Right forelimb (tissue), 1 donor: ENCODE results near the gene RAMP2.
"Not testable (repeated sequence)": the region's sequence is repeated elsewhere in the genome, so short reads cannot be mapped to it uniquely, and the experiment has no call there.

Source experiments
- DNase-seq: peaks from one replicate; pipeline ENCODE4 v3.0.0-alpha.2; 2018

The RAMP2 gene, protein sequence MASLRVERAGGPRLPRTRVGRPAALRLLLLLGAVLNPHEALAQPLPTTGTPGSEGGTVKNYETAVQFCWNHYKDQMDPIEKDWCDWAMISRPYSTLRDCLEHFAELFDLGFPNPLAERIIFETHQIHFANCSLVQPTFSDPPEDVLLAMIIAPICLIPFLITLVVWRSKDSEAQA

DNA sequence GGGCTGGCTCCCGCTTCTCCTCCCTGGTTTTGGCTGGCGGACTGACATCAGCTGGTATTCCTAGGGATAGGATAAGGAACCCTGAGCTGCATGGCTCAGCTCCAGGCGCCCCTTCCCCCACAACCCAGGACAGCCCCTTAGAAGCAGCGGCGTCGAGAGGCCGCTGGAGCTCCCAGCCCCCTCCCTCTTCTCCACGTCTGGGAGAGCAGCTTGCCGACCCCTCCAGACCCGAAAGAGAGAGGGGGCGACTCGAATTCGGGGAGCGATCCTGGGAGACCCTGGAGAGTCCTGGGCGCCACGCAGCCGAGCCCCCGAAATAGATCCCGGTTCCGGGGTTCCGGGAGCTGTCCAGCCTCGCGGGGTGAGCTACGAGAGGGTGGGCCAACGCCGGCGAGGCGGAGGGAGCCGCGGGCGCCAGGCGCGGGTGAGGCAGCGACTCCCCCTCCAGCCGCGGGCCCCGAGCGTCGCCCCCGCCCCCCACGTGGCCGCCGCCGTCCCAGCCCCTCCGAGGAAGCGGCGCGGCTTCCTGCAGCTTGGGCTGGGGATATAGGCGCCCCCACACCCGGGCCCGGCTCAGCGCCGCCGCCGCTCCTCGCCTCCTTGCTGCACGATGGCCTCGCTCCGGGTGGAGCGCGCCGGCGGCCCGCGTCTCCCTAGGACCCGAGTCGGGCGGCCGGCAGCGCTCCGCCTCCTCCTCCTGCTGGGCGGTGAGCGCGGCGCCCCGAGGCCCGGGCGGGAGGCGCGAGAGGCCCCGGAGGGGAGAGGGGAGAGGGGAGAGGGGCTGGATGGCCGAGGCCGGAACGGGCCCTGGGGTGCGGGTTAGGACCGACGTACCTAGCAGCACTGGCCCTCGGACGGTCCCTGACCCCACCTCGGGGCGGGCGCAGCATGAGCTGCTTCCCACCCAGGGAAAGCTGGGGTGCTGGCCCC is at the start of gene RAMP2:
TSS of gene RAMP2 (plus strand) at position 576 of the 930 bp plus-strand sequence. CDS start at position 611, 35 bp downstream.
- DNase-seq = peak; percentile 78

DNA sequence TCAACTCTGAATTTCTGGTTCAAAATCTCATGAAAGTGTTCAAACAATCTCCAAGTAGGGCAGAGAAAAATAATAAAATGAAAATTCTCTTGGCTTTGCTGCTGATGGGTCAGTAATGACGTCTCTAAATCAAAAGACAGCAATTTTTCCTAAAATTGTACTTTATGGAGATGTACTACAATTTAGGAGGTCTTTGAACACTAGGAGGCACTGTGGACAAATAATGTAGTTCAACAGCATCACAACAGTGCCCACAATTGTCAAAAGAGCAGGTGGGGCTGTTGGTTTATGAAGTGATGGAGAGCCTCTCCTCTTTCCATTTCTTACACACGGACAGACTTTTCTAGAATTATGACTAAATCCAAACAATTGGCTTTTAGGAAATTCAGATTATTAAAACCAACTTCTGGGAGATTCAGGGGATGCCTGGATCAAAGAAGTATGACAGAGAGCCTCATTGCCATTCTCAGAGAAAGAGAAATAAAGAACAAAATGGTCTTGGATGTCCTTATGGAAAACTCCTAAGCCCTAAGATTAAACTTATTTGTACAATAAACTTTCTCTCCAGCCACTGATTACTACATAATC is 39.9 kb upstream of the RAMP2 start:
- no peak for DNase-seq

DNA sequence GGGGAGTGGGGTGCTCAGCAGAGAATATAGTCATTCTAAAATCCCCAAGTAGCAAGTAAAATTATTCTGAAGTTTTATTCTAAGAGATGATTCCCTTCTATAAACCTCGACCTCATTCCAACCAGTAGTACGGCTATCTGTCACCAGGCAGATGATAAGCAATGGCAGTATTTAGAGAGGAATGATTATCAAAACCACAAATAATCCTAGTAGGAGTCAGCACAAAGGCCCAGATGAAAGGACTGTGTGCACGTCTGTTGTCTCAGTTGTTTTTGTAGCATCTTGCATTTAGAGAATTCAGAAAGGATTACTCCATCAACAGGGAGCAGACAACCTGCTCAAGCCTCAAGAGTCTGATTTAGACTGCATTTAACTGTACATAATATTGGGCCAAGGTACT is 37.4 kb upstream of the RAMP2 start:
- DNase-seq = no peak

DNA sequence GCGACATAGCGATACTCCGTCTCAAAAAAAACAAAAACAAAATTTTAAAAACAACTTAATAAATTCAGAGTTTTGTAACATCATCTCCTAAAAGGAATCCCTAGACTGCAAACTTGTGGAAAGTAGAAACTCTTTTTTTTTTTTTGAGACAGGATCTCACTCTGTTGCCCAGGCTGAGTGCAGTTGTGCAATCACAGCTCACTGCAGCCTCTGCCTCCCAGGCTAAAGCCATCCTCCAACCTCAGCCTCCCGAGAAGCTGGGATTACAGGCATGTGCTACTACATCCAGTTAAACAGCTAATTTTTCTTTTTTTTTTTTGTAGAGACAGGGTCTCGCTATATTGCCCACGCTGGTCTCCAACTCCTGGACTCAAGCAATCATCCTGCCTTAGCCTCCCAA is 35.9 kb upstream of the RAMP2 start:
- DNase-seq = no peak

DNA sequence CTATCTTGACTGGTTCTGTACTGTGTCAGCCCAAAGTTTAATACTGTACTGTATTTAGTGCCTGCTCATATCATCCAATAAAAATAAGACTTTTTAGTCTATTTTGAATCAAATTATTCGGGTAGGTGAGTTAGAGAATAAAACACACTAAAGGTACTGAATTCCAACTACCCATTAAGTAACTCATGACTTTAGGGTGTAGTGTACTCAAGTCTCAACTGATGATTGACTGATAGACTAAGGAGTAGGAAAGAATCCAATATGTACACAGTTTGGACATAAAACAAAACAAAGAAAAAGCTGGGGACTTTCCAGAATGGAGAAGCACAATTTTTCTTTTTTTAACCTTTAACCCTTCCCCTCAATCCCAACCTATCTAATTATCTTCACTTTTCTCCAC is 20.3 kb upstream of the RAMP2 start:
- DNase-seq = no peak

DNA sequence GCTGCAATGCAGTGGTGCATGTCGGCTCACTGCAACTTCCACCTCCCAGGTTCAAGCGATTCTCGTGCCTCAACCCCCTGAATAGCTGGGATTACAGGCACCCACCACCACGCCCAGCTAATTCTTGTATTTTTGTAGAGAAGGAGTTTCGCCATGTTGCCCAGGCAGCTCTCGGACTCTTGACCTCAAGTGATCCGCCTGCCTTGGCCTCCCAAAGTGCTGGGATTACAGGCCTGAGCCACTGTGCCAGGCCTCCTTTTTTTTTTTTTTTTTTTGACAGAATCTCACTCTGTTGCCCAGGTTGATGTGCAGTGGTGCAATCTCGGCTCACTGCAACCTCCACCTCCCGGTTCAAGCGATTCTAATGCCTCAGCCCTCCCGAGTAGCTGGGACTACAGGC is 18.1 kb upstream of the RAMP2 start:
- DNase-seq = not testable (repeated sequence)

DNA sequence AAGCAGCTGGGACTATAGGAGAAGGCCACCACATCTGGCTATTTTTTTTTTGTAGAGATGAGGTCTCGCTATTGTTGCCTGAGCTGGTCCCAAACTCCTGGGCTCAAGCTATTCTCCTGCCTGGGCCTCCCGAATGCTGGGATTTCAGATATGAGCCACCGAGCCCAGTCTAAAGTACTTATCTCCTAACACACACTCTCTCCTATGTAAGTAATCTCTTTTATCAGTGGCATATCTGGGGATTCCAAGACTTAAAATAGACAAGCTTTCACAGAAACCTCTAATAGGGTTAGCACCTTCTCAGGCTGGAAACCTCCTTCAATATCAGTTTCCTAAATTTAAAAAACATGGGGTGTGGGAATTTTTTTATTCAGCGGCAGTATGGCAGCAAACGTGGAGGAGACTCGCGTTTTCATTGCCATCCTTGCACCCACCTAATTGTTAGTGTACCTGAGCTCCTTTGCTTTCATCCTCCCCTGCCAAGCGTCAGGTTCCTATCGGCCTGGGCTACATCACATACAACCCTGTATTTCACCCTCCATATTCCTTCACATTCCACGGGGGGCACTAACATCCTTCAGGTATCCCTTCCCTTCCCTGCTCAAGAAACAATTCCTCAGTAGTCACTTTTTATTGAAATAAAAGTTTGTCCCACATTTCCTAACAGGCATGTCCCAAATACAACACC is 17.3 kb upstream of the RAMP2 start:
- no peak for DNase-seq

DNA sequence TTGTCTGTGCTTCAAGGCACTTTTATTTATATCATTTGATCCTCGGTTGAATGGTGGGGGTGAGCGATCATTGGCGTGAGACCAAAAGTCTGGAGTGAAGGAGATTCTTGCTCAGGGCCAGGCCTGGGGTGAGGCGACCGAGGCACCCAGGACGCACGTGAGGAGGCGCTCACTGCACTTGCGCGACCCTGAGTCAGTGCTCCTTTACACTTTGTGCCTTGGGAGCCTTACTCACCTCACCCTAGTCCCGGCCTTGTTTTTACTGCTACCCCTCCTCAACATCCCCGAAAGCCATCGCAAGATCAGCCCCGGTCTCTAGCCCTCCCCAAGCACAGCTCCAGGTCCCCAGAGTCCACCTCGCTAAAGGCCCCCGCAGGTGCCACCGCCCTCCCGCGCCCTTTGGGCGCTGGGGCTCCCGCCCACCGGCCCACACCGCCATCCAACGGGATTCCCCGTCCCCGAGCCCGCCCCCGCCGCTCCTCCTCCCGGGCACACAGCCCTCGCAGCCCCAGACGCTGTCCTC is 16.7 kb upstream of the RAMP2 start:
- DNase-seq = no peak

DNA sequence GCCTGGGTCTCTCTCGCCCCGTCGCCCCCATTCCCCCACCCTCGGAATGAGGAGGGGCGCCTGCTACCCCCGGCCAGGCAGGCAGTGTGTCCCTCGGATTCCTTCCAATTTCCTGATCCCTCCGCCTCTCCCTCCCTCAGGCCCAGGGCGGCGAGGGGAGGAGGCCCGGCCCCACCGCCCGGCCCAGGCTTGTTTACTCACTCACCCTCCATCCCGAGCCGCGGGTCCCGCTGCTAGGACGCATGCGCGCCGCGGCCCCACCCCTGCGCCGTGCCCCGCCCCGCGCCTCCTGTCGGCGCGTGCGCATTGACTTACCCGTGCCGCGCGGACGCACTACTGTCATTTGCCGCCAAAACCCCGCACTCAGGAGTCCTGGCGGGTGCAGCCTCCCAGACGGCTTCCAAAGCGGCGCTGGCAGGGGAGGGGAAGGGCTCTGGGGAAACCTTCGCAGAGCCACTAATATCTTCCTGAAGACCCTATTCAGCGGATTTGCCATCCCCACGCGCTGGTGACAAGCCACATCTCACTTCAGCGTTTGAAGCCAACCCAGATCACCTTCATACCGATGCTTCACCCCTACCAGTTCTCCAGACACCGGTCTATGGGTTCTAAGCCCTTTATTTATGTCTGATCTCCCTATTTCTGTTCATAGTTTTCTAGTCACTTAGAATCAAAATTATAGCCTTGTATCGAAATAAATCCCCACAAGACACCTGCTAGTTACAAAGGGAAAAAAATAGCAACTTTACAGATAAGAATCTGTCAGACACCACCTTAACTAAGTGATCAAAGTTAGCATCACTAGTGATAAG is 16.0 kb upstream of the RAMP2 start, which contains the start of gene EZH1:
TSS of gene EZH1 (minus strand) at position 235 of the 812 bp plus-strand sequence. CDS start 16,099 bp downstream, outside the sequence.
- DNase-seq = peak; percentile 96

DNA sequence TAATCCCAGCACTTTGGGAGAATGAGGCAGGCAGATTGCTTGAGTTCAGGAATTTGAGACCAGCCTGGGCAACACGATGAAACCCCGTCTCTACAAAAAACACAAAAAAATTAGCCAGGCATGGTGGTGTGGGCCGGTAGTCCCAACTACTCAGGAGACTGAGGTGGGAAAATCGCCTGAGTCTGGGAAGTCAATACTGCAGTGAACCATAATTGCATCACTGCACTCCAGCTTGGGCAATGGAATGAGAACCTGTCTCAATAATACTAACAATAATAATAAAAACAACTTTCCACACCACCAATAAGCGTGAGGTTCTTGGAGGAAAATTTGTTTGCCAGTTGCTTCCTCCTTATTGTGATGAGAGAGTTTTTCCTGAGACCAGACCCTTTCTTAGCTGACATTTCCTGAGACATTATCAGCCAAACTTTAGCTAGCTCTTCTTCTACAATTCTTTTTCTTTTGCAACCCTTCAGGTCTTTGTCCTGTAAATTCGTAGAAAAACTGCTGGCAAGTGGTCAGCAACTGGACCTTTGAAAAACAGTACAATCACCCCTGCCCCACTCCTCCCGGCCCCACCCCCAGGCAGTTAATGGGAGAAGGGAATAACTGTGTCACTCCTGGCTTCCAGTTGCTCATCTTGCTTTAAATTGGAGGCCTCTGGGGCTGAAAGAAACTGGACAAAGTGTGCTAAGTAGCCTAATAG is 12.7 kb upstream of the RAMP2 start:
- no peak for DNase-seq

DNA sequence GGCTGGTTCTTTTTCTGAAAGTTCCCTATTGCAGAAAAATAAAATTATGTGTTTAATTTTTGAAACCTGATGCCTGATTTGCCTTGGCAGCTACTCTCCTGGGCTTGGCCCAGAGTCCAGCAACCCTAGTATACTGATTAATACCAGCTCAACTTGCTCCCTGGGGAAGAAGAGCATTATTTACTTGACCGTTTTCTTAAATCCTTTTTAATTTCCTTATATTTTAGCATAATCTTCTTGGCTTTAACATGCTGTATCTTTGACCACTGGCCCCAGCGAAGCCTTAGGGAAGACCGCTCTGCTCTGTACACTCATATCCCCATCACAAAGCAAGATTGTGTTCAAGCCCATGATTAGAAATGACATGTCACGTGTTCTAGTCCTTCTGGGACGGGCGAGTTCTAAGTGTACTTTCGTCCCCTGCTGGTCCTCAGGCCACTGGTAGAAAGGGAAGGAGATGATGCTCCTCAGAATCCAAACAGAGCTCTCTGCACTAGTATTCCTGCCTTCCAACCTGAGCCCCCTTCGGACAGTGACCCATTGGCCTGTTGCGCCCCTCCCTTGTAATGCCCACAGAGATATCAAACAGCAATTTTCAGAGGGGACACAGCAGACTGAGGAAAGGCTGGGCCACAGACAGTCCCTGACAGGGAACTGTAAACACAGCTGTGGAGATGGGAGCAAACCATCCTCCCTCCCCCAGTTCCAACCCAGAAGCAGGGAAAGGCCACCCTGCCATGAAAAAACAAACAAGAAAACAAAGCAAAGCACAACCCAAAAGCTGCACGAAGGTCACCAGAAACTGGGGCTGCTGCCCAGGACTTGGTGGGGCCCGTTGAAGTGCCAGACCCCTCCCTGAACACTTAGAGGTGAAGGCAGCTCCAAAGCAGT is 11.9 kb upstream of the RAMP2 start:
- no peak for DNase-seq

DNA sequence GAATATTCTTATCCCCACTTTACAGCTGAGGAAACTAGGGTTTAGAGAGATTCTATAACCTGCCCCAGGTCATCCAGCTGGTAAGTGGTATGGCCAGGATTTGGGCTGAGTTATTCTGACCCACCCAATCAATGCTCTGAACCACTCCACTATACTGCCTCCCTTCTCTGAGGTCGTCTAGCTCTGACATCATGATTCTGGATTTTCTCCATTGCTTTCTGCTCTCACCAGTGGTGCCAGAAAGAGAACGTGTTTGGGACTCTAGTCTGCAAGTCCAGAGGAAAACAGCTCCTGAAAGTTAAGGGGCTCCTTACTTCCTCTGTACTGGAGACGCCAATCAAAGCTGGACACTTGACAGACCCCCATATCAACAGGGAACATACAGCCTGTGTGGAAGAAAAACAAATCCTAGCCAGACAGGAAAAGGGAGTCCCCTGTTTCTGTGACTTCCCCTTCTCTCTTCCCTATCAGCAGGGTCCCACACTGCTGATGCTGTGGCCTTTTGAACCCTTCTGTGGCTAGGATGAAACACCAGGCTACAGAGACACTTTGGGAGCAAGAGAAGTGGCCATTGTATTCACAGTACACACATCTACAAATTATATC is 10.2 kb upstream of the RAMP2 start:
- no peak for DNase-seq

DNA sequence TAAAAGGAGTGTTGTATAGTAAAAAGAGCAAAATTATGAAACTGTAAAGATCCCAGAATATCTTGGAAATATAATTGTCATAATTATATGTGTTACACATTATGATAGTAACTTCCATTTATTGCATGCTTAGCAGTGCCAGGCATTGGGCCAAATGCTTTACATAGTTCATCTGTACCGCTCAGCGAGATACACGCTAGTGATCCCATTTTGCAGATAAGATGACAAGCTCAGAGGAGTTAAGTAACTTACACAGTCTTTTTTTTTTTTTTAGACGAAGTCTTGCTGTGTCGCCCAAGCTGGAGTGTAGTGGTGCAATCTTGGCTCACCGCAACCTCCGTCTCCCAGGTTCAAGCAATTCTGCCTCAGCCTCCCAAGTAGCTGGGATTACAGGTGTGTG is 9.4 kb upstream of the RAMP2 start:
- DNase-seq = no peak

DNA sequence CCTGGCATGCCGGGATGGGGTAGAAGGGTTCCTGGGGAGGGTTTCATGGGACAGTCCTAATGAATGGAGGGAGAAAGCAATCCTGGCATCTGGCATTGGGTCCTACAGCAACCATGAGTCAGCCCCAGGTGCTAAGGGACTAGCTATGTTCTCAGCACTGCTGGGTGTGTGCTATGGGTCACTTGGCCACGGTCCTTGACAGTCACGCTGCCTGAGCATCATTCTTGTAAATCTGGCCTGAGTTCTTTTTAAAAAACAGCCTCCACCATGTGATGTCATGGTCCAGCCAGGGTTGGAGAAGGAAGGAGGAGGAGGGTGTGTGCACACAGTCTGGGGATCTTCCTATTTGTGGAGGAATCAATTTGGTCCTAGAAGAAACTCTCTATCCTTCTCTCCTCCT is 6.2 kb upstream of the RAMP2 start:
- DNase-seq = no peak

DNA sequence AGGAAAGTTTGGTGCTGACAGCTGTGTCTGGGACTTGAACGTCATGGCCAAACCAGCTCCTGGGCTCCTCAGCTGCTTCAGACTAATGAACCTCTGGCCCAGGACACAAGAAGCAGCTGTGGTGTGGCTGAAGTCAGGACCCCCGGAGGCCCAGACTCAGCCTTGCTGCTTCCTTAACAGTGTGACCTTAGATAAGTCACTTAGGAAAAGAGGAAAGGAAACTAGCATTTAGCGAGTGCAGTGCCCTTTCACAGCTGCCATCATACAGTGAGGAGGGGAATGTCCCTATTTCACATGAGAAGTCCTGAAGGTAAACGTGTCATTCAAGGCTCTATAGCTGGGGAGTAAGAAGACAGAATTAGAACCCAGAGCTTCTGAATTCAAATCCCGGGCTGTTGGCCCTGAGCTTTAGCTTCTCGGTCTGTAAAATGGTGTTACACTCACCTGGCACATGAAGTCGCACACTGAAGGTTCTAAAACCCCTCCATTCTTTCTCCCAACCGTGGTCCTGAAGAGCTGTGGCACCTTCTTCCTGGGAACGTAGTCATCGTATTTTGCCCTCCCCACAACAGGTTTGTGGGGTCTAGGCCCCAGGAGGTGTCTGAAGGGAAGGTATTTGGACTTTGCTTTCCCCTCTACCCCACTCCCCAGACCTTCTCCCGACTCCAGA is 910 bp upstream of the RAMP2 start:
- no peak for DNase-seq

DNA sequence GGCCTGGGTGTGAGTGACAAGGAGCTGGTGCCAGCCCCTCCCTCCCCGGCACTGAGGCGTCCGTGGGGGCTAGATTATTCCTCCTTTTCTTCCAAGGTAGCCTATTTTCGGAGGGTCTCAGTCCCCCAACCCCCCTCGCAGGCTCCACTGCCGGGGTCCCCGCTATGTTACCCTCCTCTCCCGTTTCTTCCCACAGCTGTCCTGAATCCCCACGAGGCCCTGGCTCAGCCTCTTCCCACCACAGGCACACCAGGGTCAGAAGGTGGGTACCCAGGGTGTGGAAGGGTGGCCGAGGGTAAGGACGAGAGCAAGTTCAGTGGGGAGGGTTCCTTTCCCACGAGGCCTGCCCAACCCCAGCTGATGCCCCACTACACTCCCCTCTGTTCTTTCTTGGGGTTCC is 611 bp downstream of the RAMP2 start:
- no peak for DNase-seq

DNA sequence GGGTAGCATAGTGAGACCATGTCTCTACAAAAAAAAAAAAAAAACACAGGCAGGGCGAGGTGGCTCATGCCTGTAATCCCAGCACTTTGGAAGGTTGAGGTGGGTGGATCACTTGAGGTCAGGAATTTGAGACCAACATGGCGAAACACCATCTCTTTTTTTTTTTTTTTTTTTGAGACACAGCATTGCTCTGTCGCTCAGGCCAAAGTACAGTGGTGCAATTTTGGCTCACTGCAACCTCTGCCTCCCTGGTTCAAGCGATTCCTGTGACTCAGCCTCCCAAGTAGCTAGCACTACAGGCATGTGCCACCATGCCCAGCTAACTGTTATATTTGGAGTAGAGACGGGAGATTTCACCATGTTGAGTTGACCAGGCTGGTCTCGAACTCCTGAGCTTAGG is 5.1 kb downstream of the RAMP2 start:
- no peak for DNase-seq

DNA sequence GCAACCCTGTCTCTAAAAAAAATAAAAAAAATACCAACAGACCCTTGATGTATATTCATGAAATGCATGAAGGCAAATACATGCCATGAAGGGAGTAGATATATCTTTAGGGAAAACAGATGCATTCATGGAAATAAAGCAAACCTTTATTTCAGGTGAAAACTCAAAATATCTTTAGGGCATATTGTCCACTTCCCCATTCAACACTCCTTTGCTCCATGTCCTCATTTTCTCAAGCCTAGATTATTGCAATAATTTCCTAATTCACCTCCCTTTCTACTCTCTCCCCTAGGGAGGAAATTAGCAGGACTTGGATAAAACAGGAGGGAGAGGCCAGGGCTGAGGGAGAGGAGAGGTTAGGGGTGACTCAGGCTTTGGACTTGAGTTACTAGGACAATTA is 6.5 kb downstream of the RAMP2 start:
- no peak for DNase-seq

DNA sequence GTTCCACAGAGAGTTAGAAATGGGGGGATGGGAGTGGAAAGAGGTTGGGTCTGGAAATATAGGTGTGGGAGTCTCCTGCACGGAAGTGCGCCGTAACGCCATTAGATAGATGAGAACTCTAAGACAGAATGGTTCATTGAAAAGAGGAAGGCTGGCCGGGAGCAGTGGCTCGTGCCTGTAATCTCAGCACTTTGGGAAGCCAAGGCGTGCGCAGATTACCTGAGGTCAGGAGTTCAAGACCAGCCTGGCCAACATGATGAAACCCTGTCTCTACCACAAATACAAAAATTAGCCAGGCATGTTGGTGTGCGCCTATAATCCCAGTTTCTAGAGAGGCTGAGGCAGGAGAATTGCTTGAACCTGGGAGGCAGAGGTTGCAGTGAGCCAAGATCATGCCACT is 7.0 kb downstream of the RAMP2 start:
- not testable (repeated sequence) for DNase-seq
